ENCODE measurements around the gene COMMD3. TPM values are rescaled to one million over a fixed set of nuclear protein-coding genes. Genes with fewer than 3 reads are reported as not detected.

COMMD3 gene
- total RNA-seq, 1 donor from 2014 or later: 68.2 TPM

- H3K36me3 Mint-ChIP-seq (ENCODE audit: low read depth): peaks cover 13% of the 10 kb centered on the region
- ChIA-PET POLR2A (interaction anchor here (1.3 to 5.0 kb wide), 3 partner anchors 65 to 118 kb away, joined by 5 to 71 read pairs (median 5); no protein-coding TSS in a partner anchor), CTCF (interaction anchor here (1.1 kb wide), 1 partner anchor 798 kb away, joined by 3 read pairs; no protein-coding TSS in a partner anchor)
- intact Hi-C loops (cut with micrococcal nuclease): loop anchor here (5.0 to 10.0 kb wide), 3 partner anchors 289 to 776 kb away; partner anchors contain the start of gene MSRB2
- no peaks in the 10 kb centered on the region for H3K9me3 Mint-ChIP-seq
- peak overlapping the region; percentile 12 for H3K27ac Mint-ChIP-seq
- ATAC-seq (ENCODE audit: low read depth): no peak
- no peak overlapping the region for H3K4me3 Mint-ChIP-seq
- H3K27me3 Mint-ChIP-seq: no peaks in the 10 kb centered on the region
- peaks cover 57% of the 10 kb centered on the region for H3K4me1 Mint-ChIP-seq
- no peak for DNase-seq
- no peak for TF ChIP-seq CTCF (IDR thresholded peaks at IDR 0.05)
Measured at GRCh38 chr10:22318772-22319171, 2.6 kb downstream of the COMMD3 start.

- intact Hi-C loops (cut with micrococcal nuclease): loop anchor here (5.0 to 10.0 kb wide), 3 partner anchors 288 to 775 kb away; partner anchors contain the start of gene MSRB2
- ChIA-PET CTCF (interaction anchor here (1.0 kb wide), 1 partner anchor 18 kb away, joined by 3 read pairs; no protein-coding TSS in a partner anchor), POLR2A (interaction anchor here (0.5 to 1.9 kb wide), 6 partner anchors 66 to 316 kb away, joined by 3 to 13 read pairs (median 7); partner anchors contain the start of gene DNAJC1)
- ATAC-seq (ENCODE audit: low read depth): no peak
- Mint-ChIP-seq H3K27me3 (no peaks in the 10 kb centered on the region), H3K36me3 (ENCODE audit: low read depth) (peaks cover 13% of the 10 kb centered on the region), H3K9me3 (no peaks in the 10 kb centered on the region), H3K4me1 (peaks cover 65% of the 10 kb centered on the region), H3K27ac (peak overlapping the region; percentile 89), H3K4me3 (peak overlapping the region; percentile 85)
- no peak for TF ChIP-seq CTCF (IDR thresholded peaks at IDR 0.05)
- no peak for DNase-seq
Measured at GRCh38 chr10:22319547-22319979, 3.4 kb downstream of the COMMD3 start.

DNA sequence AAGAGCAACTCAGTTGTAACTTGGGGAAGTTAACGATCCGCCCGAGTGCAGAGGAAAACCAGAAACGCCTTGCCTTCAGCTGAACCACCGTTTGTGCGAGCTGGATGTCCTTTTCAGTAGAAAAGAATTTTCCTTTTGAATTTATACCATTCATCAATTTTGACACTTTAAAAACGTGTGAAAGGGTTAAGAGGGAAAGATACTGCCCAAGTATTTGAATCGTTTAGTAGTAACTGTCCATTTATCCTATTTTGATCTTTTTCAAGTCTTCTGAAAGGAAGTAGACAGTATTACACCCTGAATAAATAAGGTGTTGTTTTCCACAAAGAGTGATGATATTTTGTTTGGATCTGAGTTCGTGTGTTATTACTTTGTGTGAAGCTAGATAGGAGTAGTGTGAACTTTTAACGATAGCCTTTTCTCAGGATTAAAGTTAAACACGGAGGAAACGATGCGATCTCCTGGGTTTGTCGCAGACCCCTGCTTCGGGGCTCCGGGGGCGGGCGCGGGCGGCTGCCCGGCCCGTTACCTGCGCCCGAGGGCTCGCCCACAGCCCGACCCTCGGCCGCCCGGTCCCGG lies 3.9 kb downstream of the COMMD3 start:
- Mint-ChIP-seq H3K27me3 (no peaks in the 10 kb centered on the region), H3K27ac (peak overlapping the region; percentile 89), H3K4me1 (peaks cover 66% of the 10 kb centered on the region), H3K36me3 (ENCODE audit: low read depth) (peaks cover 13% of the 10 kb centered on the region), H3K4me3 (peak overlapping the region; percentile 85), H3K9me3 (no peaks in the 10 kb centered on the region)
- CTCF ChIA-PET: interaction anchor here (1.0 kb wide), 1 partner anchor 18 kb away, joined by 3 read pairs; no protein-coding TSS in a partner anchor
- TF ChIP-seq CTCF (IDR thresholded peaks at IDR 0.05): no peak
- POLR2A ChIA-PET: interaction anchor here (0.5 to 1.9 kb wide), 6 partner anchors 66 to 316 kb away, joined by 3 to 13 read pairs (median 7); partner anchors contain the start of gene DNAJC1
- intact Hi-C loops (cut with micrococcal nuclease): loop anchor here (5.0 to 10.0 kb wide), 4 partner anchors 287 to 775 kb away; partner anchors contain the start of gene MSRB2
- no peak for DNase-seq
- no peak for ATAC-seq (ENCODE audit: low read depth)

DNA sequence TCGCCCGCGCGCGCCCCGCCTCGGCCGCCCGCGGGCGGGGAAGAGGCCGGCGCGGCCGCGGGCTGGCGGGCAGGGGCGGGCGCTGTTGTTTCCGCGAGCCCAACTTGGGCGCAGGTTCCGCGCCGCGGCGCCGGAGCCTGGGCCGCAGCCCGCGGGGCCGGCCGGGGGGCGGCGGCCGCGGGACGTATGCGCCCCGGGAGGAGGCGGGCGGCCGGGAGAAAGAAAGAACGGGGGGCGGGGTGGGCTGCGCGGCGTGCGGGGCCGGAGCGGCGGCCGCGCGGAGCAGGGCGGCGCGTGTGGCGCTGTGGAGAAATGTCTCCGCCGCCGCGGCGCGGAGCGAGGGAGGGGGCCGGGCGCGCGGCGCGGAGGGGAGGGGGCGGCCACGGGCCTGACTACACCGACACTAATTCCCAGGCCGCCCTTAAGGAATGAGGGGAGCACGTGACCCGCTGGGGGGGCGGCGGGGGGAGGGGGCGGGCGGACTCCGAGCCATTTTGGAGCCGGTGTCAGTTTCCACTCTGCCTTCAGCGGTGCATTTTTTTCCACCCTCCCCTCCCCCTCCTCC lies 4.5 kb downstream of the COMMD3 start, which contains the start of gene BMI1:
Gene BMI1 (plus strand): TSS at position 509 of the 565 bp plus-strand sequence. CDS start 5,351 bp downstream, outside the sequence.
- peak; percentile 63 for DNase-seq
- POLR2A ChIA-PET: interaction anchor here (0.6 to 2.8 kb wide), 11 partner anchors 20 to 610 kb away, joined by 3 to 41 read pairs (median 9); no protein-coding TSS in a partner anchor
- Mint-ChIP-seq H3K36me3 (ENCODE audit: low read depth) (peaks cover 11% of the 10 kb centered on the region), H3K4me1 (peaks cover 61% of the 10 kb centered on the region), H3K27ac (peak within 1 kb of the TSS; percentile 89), H3K27me3 (no peaks in the 10 kb centered on the region), H3K9me3 (no peaks in the 10 kb centered on the region), H3K4me3 (peak within 1 kb of the TSS; percentile 88)
- intact Hi-C loops (cut with micrococcal nuclease): loop anchor here (1.0 to 5.0 kb wide), 5 partner anchors 20 to 402 kb away; partner anchors contain the start of gene DNAJC1
- no peak for TF ChIP-seq CTCF (IDR thresholded peaks at IDR 0.05)
- CTCF ChIA-PET: no interaction called here
- ATAC-seq (ENCODE audit: low read depth): peak; percentile 27

Data from activated B cell treated with CpG ODN at 0.5 μM for 24 hours (primary cell).